ENCODE results near the gene CRIM1.
A peak's percentile ranks its signal among the peaks of the same experiment; 100 is the strongest.

GRCh38 chr2:36373149-36373926, 17.8 kb downstream of the CRIM1 start:
- TF ChIP-seq EP300 (IDR thresholded peaks at IDR 0.05), result peak; percentile 11 to 82
- no peak for TF ChIP-seq CTCF (IDR thresholded peaks at IDR 0.05)

Measured in tibial nerve (tissue), 4 donors.